Esophagus mucosa (tissue), 1 donor: ENCODE data around the gene BRSK2. TPM values are rescaled to one million over a fixed set of nuclear protein-coding genes. Genes with fewer than 3 reads are reported as not detected.
"Not testable (repeated sequence)": the region's sequence is repeated elsewhere in the genome, so short reads cannot be mapped to it uniquely, and the experiment has no call there.

Source experiments
- ATAC-seq: fragments of 200-7000 bp; cut with Tn5 transposase; one replicate; pipeline ENCODE4 v1.9.1; 2020
- total RNA-seq: library from RNA; stranded (reverse); gene quantifications from one replicate; pipeline ENCODE4 v1.2.4, GENCODE V29; 2023
- donor health status: DM: yes; HTN: yes; CAD: no.

BRSK2 gene
- total RNA-seq, 1 donor from 2014 or later = 0.08 TPM

GRCh38 chr11:1409852-1410125 lies 20.1 kb downstream of the BRSK2 start:
- ATAC-seq = not testable (repeated sequence)

DNA sequence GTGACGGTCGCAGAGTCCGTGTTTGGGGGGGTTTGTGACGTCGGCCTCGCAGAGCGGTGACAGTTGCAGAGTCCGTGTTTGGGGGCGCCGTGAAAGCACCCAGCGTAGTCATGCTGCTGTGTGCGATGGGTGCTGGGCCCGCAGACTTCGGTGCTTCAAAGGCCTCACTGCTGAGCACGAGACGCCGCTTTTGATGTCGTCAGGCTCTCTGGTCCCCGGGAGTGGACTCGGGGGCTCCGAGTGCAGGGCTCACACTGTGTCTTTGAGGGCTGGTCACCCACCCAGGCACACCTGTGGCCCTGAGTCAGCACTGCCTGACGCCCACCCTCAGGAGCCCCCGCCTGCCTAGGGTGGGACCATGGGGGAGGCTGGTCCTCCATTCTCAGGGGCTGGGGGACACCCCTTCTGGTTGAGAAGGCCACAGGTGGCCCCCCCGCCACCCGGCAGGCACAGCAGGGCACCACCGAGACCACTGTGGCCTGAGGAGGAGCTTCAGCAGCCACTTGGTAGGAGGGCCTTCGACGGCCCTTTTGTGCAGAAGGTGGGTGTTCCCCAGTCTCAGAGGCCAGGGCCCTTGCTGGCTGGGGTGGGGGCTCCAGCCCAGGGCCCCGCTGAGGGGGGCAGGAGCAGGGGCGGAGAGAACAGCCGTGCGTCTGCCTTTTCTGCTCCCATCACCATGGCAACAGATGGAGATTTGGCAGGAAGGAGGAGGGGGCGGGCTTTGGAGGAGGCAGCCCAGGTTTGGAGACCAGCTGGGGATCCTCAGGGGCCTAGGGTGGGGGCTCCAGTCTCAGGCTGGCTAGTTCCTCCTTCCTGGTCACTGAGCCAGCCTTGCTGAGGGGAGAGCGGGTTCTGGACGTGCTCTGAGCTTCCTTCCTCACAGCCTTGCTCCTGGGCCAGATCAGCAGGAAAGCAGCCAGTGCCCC lies 20.9 kb downstream of the BRSK2 start:
- ATAC-seq = no peak

DNA sequence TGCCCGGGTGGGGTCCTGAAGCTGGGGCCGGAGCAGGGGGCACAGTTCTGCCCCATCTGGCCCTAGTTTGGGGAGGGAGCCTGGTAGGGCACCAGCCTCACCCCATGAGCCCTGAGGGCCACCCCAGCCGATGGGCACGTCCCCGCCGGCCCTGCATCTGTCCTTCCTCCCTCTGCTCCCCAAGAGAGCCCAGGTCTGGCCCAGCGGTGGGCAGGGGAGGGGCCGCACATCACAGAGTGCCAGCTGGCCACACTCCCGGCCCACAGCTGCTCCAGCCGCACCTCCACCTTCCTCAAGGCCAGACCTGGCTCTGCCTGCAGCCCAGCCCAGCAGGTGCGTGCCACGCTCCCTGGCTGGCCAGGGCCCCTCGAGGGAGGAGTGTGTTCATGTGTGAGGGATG lies 21.6 kb downstream of the BRSK2 start:
- no peak for ATAC-seq

GRCh38 chr11:1411739-1412138 lies 22.0 kb downstream of the BRSK2 start:
- not testable (repeated sequence) for ATAC-seq

- no peak for ATAC-seq
Measured at GRCh38 chr11:1412377-1413095, 22.8 kb downstream of the BRSK2 start.

DNA sequence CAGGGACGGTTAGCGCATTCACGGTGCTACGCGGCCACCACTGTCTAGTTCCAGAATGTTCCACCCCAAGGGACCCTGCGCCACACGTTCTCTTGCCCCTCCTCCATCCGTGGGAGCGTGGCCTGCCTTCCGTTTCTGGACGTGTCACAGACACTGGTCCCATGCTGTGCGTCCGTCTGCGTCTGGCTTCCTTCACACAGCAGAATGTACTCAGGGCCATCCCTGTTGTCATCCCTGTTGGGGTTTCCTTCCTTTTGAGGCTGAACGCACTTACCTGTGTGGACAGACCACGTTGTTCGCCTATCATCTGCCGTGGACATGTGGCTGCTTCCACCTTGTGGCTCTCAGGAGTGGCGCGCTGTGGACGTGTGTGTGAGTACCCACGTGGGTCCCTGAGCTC lies 24.9 kb downstream of the BRSK2 start:
- ATAC-seq = no peak

GRCh38 chr11:1415631-1416030 lies 25.9 kb downstream of the BRSK2 start:
- no peak for ATAC-seq

GRCh38 chr11:1418192-1418795 lies 28.6 kb downstream of the BRSK2 start:
- ATAC-seq = not testable (repeated sequence)

GRCh38 chr11:1419811-1420210 lies 30.1 kb downstream of the BRSK2 start:
- no peak for ATAC-seq

DNA sequence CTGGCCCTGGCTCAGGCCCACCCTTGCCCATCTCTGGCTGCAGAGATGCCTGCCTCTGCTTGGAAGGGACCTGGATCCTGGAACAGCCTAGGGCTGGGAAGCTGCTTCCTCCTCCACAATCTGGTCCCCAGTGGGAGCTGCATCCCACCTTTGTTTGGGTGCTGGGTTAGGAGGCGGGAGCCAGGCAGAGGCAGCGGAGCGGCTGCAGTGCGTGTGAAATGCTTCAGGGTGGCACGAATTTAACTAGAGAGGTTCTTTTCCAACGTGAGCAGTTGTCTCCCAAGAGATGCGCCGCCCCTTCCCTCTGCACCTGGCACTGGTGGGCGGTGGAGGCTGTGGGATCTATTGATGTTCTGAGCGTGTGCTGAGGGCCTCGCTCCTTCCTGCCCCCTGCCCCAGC lies 31.6 kb downstream of the BRSK2 start:
- no peak for ATAC-seq

DNA sequence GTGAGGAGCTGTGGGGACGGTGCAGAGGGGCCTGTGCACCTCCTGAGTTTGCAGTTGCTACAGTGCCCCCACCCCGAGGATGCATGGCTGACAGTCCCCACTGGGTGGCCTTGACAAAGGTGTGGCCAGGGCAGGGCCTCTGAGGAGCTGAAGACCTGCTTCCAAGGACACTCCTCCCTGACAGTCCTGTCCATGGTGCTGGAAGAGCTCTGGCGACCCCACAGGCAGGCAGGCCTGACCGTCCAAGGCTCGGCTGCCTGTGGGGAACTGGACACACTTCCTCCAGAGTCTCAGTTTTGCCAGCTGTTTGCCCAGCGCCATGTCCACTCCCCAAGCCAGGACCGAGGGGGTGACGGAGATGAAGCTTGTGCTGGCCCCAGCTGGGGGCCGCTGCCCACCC lies 32.7 kb downstream of the BRSK2 start:
- no peak for ATAC-seq

DNA sequence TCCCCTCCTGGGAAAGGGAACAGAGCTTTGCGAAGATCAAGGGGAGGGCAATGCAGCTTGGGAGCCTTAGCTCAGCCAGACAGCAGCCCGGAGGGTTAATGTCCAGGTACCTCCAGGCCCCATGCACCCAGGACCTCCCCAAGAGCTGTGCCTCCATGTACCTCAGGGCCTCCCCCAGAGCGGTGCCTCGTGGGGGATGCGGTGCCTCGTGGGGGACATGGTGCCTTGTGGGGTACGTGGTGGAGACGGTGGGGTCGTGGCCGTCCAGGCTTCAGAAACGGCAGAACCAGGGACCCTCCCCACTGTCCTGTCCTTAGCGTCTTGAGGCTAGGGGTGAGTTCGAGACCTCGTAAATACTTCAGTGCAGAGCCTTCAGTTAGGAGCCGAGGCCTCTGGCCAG lies 33.2 kb downstream of the BRSK2 start:
- no peak for ATAC-seq

- not testable (repeated sequence) for ATAC-seq
Measured at GRCh38 chr11:1423406-1423805, 33.7 kb downstream of the BRSK2 start.

- no peak for ATAC-seq
Measured at GRCh38 chr11:1425006-1425405, 35.3 kb downstream of the BRSK2 start.

- no peak for ATAC-seq
Measured at GRCh38 chr11:1425439-1425838, 35.7 kb downstream of the BRSK2 start.

GRCh38 chr11:1428762-1429316 lies 39.1 kb downstream of the BRSK2 start:
- no peak for ATAC-seq

DNA sequence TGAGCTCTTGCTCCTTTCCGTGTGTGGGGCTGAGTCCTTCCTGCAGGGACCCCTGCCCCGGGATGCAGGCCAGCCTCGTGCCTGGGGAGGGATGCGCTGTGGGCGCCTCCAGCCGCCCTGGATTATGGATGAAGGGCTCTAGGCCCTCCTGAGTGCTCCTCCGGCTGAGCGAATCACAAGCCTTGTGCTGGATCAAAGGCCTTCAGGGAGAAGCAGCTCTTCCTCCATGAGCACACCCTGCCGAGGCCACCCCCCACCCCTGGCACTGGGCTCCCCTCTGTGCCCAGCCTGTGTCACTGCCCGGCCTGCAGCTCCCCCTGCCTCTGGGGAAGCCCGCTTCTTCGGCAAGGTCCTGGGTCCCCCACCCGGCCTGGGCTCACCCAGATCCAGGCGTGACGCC lies 43.8 kb downstream of the BRSK2 start:
- no peak for ATAC-seq

GRCh38 chr11:1433977-1434640 lies 44.4 kb downstream of the BRSK2 start:
- ATAC-seq = no peak

DNA sequence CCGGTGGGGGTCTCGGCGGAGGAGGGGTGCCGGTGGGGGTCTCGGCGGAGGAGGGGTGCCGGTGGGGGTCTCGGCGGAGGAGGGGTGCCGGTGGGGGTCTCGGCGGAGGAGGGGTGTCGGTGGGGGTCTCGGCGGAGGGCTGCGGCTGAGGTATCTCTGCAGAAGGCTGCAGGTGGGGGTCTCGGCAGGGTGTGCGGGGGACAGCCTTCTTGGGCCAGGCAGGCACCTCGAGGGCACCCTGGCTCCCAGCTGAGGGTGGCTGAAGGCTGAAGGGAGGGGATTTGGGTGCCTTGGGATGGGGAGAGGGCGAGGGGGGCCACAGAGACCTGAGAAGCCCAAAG lies 45.7 kb downstream of the BRSK2 start:
- ATAC-seq = not testable (repeated sequence)

DNA sequence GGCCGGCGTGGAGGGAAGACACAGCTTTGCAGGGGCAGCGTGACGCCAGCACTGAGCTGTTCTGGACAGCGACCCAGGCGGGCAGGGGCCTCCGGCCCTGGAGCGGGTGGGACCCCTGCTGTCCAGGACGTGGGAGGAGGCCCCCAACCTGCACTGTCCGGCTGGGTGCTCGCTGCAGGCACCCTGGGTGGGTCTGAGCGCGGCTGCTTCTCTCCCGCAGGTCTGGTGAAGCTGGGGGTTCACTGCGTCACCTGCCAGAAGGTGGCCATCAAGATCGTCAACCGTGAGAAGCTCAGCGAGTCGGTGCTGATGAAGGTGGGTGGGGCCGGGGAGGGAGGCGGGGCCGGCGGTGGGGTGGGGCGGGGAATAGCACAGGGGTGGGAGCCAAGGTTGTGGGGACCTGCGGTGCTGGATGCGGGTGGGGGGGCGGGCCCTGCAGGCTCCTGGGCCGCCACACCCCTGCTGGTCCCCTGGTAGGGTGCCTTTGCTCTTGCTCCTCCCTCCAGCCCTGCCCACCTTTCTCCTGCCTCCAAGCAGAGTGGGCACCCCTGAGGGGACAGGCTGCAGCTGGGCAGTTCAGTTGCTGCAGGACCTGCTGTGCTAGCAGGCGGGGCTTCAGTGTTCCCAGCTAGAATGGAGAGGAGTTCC lies 46.2 kb downstream of the BRSK2 start:
- peak; percentile 4 for ATAC-seq

- peak; percentile 9 for ATAC-seq
Measured at GRCh38 chr11:1436468-1437039, 46.8 kb downstream of the BRSK2 start.

DNA sequence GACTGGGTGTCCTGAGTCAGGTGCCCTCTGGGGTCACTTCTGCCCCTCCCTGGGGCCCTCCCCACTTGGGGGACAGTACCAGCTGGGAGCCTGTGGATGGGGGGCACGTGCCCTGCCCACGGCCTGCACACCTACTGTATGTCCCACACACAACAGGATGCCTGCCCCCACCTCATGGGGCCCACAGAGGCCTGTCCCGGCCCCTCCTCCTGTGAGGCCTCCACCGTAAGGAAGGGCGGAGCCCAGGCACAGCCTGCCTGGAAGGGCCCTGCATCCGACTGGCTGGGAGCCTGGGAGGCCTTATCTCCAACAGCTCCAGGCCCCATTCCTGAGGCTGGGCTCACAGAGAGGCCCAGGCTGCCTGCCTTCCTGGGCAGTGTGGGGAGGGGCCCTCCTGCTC lies 47.8 kb downstream of the BRSK2 start:
- ATAC-seq = peak; percentile 14
